NCI-H1694 treated with DMSO at 0.1 percent for 48 hours (cell line): ENCODE data around the gene RFX4.
"Not testable (repeated sequence)": the region's sequence is repeated elsewhere in the genome, so short reads cannot be mapped to it uniquely, and the experiment has no call there.

Experiments used
- DNase-seq: peaks from one replicate; lab custom pipeline; 2025; lab: John Stamatoyannopoulos, UW

RFX4 gene

DNA sequence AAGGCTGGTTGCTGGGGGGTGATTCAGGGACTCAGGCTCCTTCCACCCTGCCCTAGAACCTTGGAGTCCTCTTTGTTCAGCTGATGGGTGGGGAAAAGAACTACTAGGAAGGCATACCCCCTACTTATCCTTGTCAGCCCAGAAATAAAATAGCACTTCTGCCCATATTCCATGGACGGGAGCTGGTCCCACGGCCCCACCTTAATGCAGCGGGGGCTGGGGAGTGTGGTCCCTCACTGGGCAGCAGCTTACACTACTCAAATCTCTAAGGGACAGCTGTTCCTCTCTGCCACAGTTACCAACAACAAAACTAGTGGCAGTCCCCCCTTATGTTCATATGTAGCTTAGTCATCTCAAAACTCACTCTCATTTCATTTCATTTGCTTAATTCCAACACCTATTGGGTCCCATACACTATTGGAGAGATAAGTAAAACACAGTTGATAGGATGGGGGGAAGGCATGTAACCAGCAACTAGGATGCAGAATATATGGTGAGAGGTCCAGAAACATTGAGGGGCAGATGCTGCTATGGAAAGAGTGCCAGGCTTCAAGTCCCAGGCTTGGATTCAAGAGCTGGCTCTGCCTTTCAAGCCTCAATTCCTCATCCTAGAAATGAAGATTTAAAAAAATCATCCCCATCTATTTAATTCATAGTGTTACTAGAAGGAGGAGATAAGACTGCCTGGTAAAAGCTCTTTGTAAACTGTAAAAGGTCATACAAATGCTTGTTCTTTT is 107.9 kb downstream of the RFX4 start:
- no peak for DNase-seq

DNA sequence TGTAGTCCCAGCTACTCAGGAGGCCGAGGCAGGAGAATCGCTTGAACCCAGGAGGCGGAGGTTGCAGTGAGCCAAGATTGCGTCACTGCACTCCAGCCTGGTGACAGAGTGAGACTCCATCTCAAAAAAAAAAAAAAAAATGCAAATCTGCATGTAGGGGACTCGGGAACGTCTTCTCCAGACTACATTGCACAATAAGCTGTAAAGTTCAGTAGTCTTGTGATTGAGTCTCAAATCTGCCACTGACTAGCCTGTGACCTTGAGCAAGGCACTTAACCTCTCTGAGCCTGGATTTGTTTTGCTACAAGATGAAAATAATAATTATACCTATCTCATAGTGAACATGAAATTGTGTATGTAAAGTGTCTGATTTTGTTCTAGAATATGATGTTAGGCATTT is 109.2 kb downstream of the RFX4 start:
- DNase-seq, result not testable (repeated sequence)

GRCh38 chr12:106692896-106693820 is 110.4 kb downstream of the RFX4 start:
- DNase-seq, result no peak

DNA sequence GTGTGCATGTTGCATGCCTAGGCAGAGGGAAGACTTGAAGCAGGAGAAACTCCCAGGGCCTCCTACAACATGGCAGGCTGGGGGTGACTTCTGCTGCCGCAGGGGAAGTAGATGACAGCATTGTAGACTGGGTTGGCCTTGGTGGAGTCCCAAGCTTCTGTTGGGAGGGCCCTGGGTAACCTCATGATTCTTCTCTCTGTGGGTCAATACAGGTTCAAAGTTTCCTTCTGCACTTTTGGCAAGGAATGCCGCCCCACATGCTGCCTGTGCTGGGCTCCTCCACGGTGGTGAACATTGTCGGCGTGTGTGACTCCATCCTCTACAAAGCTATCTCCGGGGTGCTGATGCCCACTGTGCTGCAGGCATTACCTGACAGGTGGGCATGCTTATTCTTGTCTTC is 113.3 kb downstream of the RFX4 start:
- no peak for DNase-seq

- DNase-seq, result no peak
Measured at GRCh38 chr12:106696681-106697417, 114.0 kb downstream of the RFX4 start.

DNA sequence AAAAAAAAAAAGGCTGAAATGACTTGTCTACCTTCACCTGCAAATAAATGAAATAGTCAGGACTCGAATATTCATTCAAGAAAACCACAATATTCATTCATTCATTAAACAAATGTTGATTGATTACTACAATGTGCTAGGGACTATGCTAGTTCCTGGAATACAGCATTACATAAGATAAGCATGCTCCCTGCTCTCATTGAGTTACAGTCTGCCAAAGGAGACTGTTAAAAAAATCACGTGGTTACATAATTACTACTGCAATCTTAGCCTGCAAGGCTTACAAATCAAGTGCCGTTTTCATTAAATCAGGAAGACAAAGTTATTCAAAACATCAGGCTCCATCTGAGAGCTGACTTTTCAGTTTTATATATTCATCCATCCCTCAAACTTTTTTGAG is 121.3 kb downstream of the RFX4 start:
- no peak for DNase-seq

- no peak for DNase-seq
Measured at GRCh38 chr12:106705971-106706370, 123.2 kb downstream of the RFX4 start.

DNA sequence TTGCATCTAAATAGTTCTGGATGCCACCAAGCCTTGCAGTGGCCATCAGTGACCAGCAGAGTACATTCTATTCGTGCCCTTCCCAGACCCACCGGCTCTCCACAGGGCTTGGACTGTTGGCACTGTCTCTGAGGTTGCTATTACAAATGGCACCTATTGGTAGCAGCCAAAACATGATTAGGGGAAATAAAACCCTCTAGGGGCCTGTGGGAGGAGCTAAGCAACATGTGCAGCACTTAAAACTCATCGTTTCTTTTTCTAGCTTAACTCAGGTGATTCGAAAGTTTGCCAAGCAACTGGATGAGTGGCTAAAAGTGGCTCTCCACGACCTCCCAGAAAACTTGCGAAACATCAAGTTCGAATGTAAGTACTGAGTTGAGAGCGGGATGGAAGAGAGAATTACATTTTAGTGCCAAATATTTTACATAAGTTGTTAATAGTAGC is 126.3 kb downstream of the RFX4 start:
- DNase-seq, result no peak

DNA sequence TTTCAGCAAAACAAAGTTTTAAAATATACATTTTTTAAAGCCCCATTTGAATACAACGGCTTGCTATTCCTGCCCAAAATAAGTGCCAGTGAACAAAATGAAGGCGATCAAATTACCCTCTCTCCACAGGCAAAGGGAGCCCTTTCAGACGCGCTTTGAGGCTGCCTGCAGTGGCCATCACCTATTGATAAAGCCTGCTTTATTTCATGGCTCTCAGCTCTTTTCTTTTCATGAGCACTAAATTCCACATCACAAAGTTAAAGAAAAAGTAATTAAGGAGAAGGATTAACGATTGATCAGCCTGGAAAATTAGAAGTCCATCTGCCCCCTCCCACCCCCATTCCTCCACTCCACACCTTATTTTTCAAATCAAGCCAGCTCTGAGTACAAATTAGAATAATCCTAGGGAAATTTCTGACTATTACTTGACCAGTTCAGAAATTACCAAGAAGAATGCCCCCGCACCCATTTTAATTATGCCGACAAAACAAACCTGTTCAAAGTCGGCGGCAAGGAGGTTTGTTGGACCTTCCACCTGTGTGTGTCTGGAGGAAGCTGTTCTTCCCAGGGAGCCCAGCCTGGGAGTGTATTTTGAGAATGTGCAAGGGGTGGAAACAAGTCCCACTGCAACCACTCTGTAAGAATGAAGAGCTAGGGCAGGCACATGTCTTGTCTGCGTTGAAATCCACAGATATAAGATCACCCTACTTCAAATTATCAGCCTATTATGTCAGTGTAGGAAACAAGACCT is 127.5 kb downstream of the RFX4 start:
- no peak for DNase-seq

DNA sequence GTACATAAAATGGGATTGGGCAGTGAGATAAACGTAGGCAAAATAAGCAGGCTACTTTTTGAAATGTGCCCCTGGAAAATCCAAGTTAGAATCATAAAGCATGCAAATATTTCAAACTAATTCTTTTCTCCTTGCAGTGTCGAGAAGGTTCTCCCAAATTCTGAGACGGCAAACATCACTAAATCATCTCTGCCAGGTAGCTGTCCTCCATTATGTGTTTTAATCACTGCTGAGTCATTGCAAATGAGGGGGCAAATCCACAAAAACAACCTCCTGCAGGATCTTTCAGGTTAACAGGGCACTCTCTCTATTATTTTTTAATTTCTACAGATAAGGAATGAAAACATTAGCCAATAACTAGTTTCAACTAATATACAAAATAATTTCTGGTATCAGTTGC is 128.5 kb downstream of the RFX4 start:
- no peak for DNase-seq

DNA sequence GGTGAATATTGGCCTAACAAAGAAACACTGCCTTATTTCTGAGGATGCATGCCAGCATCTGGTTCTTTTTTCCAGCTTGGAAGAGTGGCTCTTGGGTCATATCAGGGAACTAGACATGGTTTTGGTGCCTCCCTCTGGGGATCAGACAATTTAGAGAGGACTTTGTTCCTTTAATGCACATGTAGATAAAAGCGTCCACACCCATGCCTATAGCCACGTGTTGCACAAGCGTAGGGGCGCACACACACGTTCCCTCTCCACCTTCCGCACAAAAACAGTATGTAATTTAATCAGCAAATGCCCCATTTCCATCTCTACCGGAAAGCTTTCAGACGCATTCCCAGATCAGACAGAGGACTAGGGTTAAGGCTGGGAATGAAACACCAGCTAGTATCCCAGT is 130.0 kb downstream of the RFX4 start:
- DNase-seq, result no peak

GRCh38 chr12:106714926-106715325 is 132.1 kb downstream of the RFX4 start:
- DNase-seq, result no peak

DNA sequence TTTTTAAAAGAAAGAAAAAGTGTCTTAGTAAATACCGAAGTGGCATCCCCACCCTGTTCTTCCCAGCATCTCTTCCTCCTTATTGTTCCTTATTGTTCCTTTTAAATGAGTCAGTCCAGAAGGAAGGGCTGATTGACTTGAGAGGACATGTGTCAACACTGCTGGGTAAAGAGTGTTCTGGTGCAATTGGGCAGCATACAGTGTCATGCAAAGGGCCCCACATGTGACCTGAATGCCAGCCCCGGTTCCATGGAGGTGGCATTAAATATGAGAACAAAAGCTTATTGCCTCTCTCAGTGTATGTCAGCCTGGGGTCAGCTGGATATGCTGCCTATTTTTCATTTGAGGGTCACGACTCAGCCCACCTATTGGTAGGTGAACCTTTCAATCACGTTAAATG is 132.8 kb downstream of the RFX4 start:
- no peak for DNase-seq

- no peak for DNase-seq
Measured at GRCh38 chr12:106717673-106718072, 134.9 kb downstream of the RFX4 start.

DNA sequence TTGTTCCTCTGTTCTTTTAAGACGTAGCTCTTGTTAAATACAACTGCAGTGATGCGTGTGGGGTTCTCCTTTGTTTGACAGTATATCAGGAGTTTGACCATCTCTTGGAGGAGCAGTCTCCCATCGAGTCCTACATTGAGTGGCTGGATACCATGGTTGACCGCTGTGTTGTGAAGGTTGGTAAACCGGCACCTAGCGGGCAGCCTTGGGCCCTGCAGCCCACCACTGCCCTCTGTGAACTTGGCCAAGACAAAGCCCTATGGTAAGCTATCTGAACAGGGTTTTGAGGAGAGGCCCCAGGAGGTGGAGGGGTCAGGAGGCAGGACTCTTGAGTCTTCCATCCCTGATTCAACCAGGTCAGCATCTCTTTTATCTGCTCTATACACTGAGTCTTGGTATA is 137.1 kb downstream of the RFX4 start:
- no peak for DNase-seq

- DNase-seq, result no peak
Measured at GRCh38 chr12:106720696-106721095, 137.9 kb downstream of the RFX4 start.

DNA sequence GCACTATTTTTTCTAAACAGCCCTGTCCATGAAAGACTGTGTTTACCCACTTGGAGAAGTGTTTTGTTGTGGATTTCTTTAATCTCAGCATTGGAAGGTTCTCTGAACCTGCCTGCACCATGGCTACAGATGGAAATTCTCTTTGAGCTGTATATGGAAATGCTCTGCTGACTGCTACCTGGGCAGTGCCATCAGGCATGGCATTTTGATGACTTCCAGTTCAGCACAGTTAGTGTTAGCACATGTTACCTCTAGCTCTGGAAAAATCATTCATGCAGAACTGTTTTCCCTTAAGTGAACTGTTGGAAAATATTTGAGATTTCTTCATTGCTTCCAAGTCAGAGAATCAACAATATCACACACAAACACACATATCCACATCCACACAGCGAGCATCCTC is 139.1 kb downstream of the RFX4 start:
- DNase-seq, result no peak

DNA sequence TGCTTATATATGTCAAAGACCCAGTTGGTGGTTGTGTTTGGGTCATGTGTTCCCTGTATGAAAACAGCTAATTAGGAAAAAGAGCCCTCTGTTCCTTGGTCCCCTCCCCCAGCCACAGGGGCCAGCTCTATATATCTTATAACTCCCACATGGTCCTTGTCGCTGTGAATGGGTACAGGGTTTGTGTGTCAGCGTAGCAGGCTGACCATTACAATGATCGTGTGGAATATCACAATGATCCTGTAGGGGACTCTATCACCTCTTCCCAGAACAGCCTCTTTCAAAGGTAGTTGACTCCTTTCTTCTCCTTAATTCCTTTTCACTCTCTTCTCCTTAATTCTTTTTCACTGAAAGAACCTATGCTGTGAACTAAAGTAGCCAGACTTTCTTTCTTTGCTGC is 140.0 kb downstream of the RFX4 start:
- no peak for DNase-seq

GRCh38 chr12:106723416-106723815 is 140.6 kb downstream of the RFX4 start:
- no peak for DNase-seq

DNA sequence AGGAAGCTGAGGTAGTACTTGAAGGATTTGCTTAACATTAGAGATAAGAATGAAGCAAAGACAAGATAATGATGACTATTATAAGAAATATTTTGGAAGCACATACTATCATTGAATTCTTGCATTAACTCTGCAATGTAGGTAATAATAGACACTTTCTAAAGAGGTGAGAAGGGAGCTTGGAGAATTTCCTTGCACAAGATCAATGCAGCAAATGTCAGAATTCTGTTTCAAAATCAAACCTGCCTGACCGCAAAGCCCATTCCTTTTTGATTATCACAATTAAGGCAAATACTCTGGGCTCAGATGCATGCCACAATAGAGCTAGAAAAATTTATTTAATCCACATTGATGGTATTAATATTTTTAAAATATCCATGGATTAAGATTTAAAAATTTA is 141.3 kb downstream of the RFX4 start:
- DNase-seq, result no peak

DNA sequence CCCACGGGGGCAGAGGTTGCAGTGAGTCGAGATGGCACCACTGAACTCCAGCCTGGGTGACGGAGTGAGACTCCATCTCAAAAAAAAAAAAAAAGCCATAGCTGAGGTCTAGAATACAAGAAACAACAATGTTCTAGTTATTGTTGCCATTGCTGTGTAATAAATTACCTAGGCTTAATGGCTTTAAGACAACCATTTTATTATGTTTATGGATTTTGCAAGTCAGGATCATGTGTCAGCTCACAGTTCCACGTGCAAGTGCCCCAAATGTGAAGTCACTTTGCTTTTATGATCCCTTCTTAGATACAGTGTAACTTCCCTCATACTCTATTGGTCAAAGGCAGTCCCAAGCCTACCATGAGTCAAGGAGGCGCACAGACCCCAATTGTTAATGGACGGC is 142.1 kb downstream of the RFX4 start:
- no peak for DNase-seq
